HCT116 (cell line): ENCODE data around the gene MDH1. TPM values are rescaled to one million over a fixed set of nuclear protein-coding genes. Genes with fewer than 3 reads are reported as not detected.

Experiments
- ATAC-seq: fragments of 200-7000 bp; cut with Tn5 transposase; 2 replicates; pipeline ENCODE4 v1.9.1; 2020; ENCODE audit warnings: mild to moderate bottlenecking, moderate library complexity
- BruUV-seq: library from RNA; stranded (reverse); fragments of 400-500 nt; replicated peaks from 2 replicates; lab custom pipeline; 2021; lab: Mats Ljungman, UMichigan
- CTCF ChIA-PET: fragments of 300-600 bp; sonication (Branson Sonifier 250); formaldehyde crosslinking; loops from one replicate; lab custom pipeline; 2021; ENCODE audit warnings: antibody characterized with exemption; lab: Charles Lee
- POLR2A ChIA-PET: fragments of 300-600, 350-600 bp; sonication (Branson Sonifier 250); formaldehyde crosslinking; loops from one replicate; lab custom pipeline; 2021; ENCODE audit warnings: antibody characterized with exemption; lab: Charles Lee
- RAD21 ChIA-PET, 2 experiments: fragments of 300-600 bp; sonication (Branson Sonifier 250); formaldehyde crosslinking; loops; one replicate each; lab custom pipeline; 2023; ENCODE audit warnings: low total read pairs in 2 of 2; ENCODE audit not compliant: uncharacterized antibody in 2 of 2, unreplicated experiment in 2 of 2, low non-redundant PET in 1 of 2; lab: Charles Lee
- DNase-seq: peaks from one replicate; pipeline ENCODE4 v3.0.0-alpha.2; 2010; ENCODE audit warnings: low read depth, low spot score
- H2AFZ ChIP-seq: fragments of 200-600 bp; shearing (Covaris generic), sonication (generic); 2 replicates; pipeline ENCODE4 v1.6.1; 2017; ENCODE audit warnings: low read depth, mixed run types, mixed read lengths, antibody characterized with exemption, low read length; ENCODE audit not compliant: poor library complexity, severe bottlenecking
- H3K27ac ChIP-seq: 2 replicates; pipeline ENCODE4 v1.5.1; 2012; ENCODE audit warnings: low read depth, low read length
- H3K27me3 ChIP-seq: fragments of 200-600 bp; sonication (generic); 2 replicates; pipeline ENCODE4 v1.6.1; 2016; ENCODE audit warnings: mixed run types, low read length, mixed read lengths; ENCODE audit not compliant: insufficient read depth
- H3K36me3 ChIP-seq, 2 experiments: fragments of 200-500 bp in 1 of 2; fragments of 200-600 bp in 1 of 2; sonication (Bioruptor generic) in 1 of 2; sonication (generic) in 1 of 2; 2 replicates each; pipeline versions ENCODE4 v1.5.1 to v1.6.1; 2014 to 2016; ENCODE audit warnings: low read length in 2 of 2, inconsistent platforms in 1 of 2, mixed read lengths in 1 of 2, mixed run types in 1 of 2; ENCODE audit not compliant: insufficient read depth in 2 of 2, control insufficient read depth in 1 of 2
- H3K4me1 ChIP-seq, 2 experiments: fragments of 200-600 bp in 1 of 2; sonication (generic) in 1 of 2; 2 replicates each; pipeline versions ENCODE4 v1.5.1 to v1.6.1; 2012 to 2017; ENCODE audit warnings: low read length in 2 of 2, inconsistent platforms in 1 of 2, mild to moderate bottlenecking in 1 of 2, mixed read lengths in 1 of 2, mixed run types in 1 of 2, moderate library complexity in 1 of 2; ENCODE audit not compliant: insufficient read depth in 2 of 2, control insufficient read depth in 1 of 2
- H3K4me2 ChIP-seq: fragments of 200-600 bp; sonication (generic); 2 replicates; pipeline ENCODE4 v1.6.1; 2017; ENCODE audit warnings: mixed run types, low read length, mixed read lengths
- H3K4me3 ChIP-seq, 2 experiments: fragments of 200-600 bp in 1 of 2; sonication (generic) in 1 of 2; replicated peaks in 1 of 2; 2 replicates each; pipeline ENCODE4 v1.5.1; 2011 to 2016; ENCODE audit warnings: low read length in 2 of 2, control low read depth in 1 of 2, low read depth in 1 of 2, mild to moderate bottlenecking in 1 of 2, mixed read lengths in 1 of 2, mixed run types in 1 of 2
- H3K79me2 ChIP-seq: fragments of 200-600 bp; sonication (generic); 2 replicates; pipeline ENCODE4 v1.6.1; 2017; ENCODE audit warnings: mild to moderate bottlenecking, mixed run types, low read length, moderate library complexity, mixed read lengths; ENCODE audit not compliant: insufficient read depth
- H3K9ac ChIP-seq: fragments of 200-600 bp; sonication (generic); 2 replicates; pipeline ENCODE4 v1.6.1; 2016; ENCODE audit warnings: low read length, mixed read lengths
- H3K9me2 ChIP-seq: fragments of 200-600 bp; sonication (generic), shearing (Covaris generic); 2 replicates; pipeline ENCODE4 v1.6.1; 2017; ENCODE audit warnings: mixed run types, mild to moderate bottlenecking, moderate library complexity; ENCODE audit not compliant: insufficient read depth
- H3K9me3 ChIP-seq, 2 experiments: fragments of 200-500 bp in 1 of 2; fragments of 200-600 bp in 1 of 2; sonication (Bioruptor generic) in 1 of 2; sonication (generic) in 1 of 2; 2 replicates each; pipeline ENCODE4 v1.6.1; 2014 to 2017; ENCODE audit warnings: low read length in 2 of 2, mixed read lengths in 2 of 2, inconsistent platforms in 1 of 2, low read depth in 1 of 2, mild to moderate bottlenecking in 1 of 2, mixed run types in 1 of 2, moderate library complexity in 1 of 2; ENCODE audit not compliant: control insufficient read depth in 1 of 2, insufficient read depth in 1 of 2
- H4K20me1 ChIP-seq: fragments of 200-600 bp; sonication (generic), shearing (Covaris generic); 2 replicates; pipeline ENCODE4 v1.6.1; 2017; ENCODE audit warnings: mixed run types, mild to moderate bottlenecking, moderate library complexity; ENCODE audit not compliant: insufficient read depth
- CBX3 ChIP-seq: IDR thresholded peaks from 2 replicates; pipeline ENCODE4 v1.6.1; 2012; ENCODE audit warnings: low read depth
- CTCF ChIP-seq, 3 experiments: fragments of 200-600 bp in 1 of 3; sonication (generic) in 1 of 3; IDR thresholded peaks in 2 of 3; conservative IDR thresholded peaks in 1 of 3; 2 replicates each; pipeline ENCODE4 v1.5.1; 2012 to 2017; ENCODE audit warnings: low read depth in 2 of 3, low read length in 2 of 3, antibody characterized with exemption in 1 of 3, borderline replicate concordance in 1 of 3, control low read depth in 1 of 3, mild to moderate bottlenecking in 1 of 3, mixed read lengths in 1 of 3, mixed run types in 1 of 3, moderate library complexity in 1 of 3; ENCODE audit not compliant: insufficient read depth in 1 of 3
- JUND ChIP-seq: IDR thresholded peaks from 2 replicates; pipeline ENCODE4 v1.6.1; 2012
- POLR2AphosphoS5 ChIP-seq: IDR thresholded peaks from 2 replicates; pipeline ENCODE4 v1.6.1; 2011; ENCODE audit warnings: mild to moderate bottlenecking, low read depth, low read length, moderate library complexity
- SIN3A ChIP-seq: IDR thresholded peaks from 2 replicates; pipeline ENCODE4 v1.6.1; 2012; ENCODE audit warnings: low read depth
- YY1 ChIP-seq: IDR thresholded peaks from 2 replicates; pipeline ENCODE4 v1.6.1; 2011; ENCODE audit warnings: low read length, low read depth, moderate library complexity, mild to moderate bottlenecking; ENCODE audit not compliant: insufficient replicate concordance; ENCODE audit errors: extremely low read depth
- ZBTB33 ChIP-seq: IDR thresholded peaks from 2 replicates; pipeline ENCODE4 v1.6.1; 2011; ENCODE audit warnings: mild to moderate bottlenecking, low read length, moderate library complexity; ENCODE audit not compliant: insufficient replicate concordance; ENCODE audit errors: extremely low read depth
- intact Hi-C: fragments of 100-400 bp; cut with micrococcal nuclease; formaldehyde crosslinking; loops from 2 replicates; pipeline ENCODE4 v1.10.0; 2022
- total RNA-seq: library from RNA; stranded (reverse); gene quantifications from one replicate; pipeline ENCODE4 v1.2.1, GENCODE V29; 2021; ENCODE audit not compliant: unreplicated experiment
- TF ChIP-seq, protein P1 (sequence below): IDR thresholded peaks from 2 replicates; pipeline ENCODE4 v1.6.1; 2012; ENCODE audit warnings: low read depth

The MDH1 gene
- total RNA-seq, 1 experiment from 2014 or later, result 192 TPM

DNA sequence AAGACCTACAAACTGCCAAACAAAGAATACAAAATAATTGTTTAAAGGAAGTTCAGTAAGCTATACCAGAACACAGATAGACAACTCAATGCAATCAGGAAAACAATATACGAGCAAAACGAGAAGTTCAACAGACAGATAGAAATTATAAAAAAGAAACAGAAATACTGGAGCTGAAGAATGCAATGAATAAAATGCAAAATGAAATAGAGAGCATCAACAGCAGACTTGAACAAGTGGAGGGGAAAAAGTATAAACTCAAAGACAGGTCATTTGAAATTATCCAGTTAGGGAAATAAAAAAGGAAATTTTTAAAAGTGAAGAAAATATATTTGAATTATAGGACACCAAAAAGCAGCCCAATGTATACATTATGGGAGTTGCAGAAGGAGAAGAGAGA is 43.6 kb downstream of the MDH1 start:
- TF ChIP-seq ZBTB33 (no peak), POLR2AphosphoS5 (no peak), CTCF (IDR thresholded peaks at IDR 0.05 in 2 of 3, conservative IDR thresholded peaks at IDR 0.05 in 1 of 3; ENCODE audit: borderline replicate concordance in 1 of 3, insufficient read depth in 1 of 3, low read depth in 2 of 3, low read length in 2 of 3) (no peak), CBX3 (0 out of 2 replicates have a peak, but pooled peaks have one; percentile 15)
- CTCF ChIA-PET, result no interaction called here

DNA sequence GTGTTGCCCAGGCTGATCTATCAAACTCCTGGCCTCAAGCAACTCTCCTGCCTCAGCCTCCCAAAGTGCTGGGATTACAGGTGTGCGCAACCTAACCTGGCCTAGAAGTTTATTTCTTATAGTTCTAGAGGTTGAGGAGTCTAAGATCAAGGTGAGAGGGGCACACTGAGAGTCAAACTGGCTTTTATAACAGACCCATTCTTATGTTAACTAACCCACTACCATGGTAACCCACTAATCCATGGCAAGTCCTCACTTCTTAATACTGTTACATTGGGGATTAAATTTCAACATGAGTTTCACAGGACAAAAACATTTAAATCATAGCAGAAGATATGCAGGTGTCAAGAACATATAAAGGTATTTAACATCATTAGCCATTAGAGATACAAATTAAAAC is 50.6 kb downstream of the MDH1 start:
- H3K4me1 ChIP-seq, result no peaks in the 10 kb centered on the region
- H3K27ac ChIP-seq, result no peak overlapping the region
- POLR2A ChIA-PET, result no interaction called here
- H3K9me2 ChIP-seq, result no peaks in the 10 kb centered on the region
- no peak overlapping the region for H2AFZ ChIP-seq
- H3K9ac ChIP-seq, result no peak overlapping the region
- intact Hi-C loops, result no loop called here
- DNase-seq (no peak), ATAC-seq (no peak)
- no TSS peak for BruUV-seq
- CTCF ChIA-PET, result no interaction called here
- RAD21 ChIA-PET, result no interaction called here
- H3K36me3 ChIP-seq, result no peaks in the 10 kb centered on the region
- H4K20me1 ChIP-seq, result no peaks in the 10 kb centered on the region
- H3K9me3 ChIP-seq, result peaks cover 0 to 4% of the 10 kb centered on the region in 2 experiments; a peak in 1 of 4 replicates
- H3K4me2 ChIP-seq, result no peak overlapping the region
- no peaks in the 10 kb centered on the region for H3K27me3 ChIP-seq
- H3K79me2 ChIP-seq, result no peaks in the 10 kb centered on the region
- no peak overlapping the region for H3K4me3 ChIP-seq
- TF ChIP-seq JUND (no peak), SIN3A (no peak), CTCF (IDR thresholded peaks at IDR 0.05 in 2 of 3, conservative IDR thresholded peaks at IDR 0.05 in 1 of 3; ENCODE audit: borderline replicate concordance in 1 of 3, insufficient read depth in 1 of 3, low read depth in 2 of 3, low read length in 2 of 3) (no peak), YY1 (no peak)
- TF ChIP-seq, protein P1, sequence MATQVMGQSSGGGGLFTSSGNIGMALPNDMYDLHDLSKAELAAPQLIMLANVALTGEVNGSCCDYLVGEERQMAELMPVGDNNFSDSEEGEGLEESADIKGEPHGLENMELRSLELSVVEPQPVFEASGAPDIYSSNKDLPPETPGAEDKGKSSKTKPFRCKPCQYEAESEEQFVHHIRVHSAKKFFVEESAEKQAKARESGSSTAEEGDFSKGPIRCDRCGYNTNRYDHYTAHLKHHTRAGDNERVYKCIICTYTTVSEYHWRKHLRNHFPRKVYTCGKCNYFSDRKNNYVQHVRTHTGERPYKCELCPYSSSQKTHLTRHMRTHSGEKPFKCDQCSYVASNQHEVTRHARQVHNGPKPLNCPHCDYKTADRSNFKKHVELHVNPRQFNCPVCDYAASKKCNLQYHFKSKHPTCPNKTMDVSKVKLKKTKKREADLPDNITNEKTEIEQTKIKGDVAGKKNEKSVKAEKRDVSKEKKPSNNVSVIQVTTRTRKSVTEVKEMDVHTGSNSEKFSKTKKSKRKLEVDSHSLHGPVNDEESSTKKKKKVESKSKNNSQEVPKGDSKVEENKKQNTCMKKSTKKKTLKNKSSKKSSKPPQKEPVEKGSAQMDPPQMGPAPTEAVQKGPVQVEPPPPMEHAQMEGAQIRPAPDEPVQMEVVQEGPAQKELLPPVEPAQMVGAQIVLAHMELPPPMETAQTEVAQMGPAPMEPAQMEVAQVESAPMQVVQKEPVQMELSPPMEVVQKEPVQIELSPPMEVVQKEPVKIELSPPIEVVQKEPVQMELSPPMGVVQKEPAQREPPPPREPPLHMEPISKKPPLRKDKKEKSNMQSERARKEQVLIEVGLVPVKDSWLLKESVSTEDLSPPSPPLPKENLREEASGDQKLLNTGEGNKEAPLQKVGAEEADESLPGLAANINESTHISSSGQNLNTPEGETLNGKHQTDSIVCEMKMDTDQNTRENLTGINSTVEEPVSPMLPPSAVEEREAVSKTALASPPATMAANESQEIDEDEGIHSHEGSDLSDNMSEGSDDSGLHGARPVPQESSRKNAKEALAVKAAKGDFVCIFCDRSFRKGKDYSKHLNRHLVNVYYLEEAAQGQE, result no peak

More for the DNA sequence above, 43.6 kb downstream of the MDH1 start:
- Histone ChIP-seq H3K27ac (no peak overlapping the region), H2AFZ (no peak overlapping the region), H3K4me2 (no peak overlapping the region), H3K4me3 (no peak overlapping the region), H3K9me3 (peaks cover 0 to 4% of the 10 kb centered on the region in 2 experiments; a peak in 1 of 4 replicates), H3K27me3 (no peaks in the 10 kb centered on the region), H3K9me2 (no peaks in the 10 kb centered on the region), H4K20me1 (no peaks in the 10 kb centered on the region), H3K4me1 (no peaks in the 10 kb centered on the region), H3K9ac (no peak overlapping the region), H3K79me2 (no peaks in the 10 kb centered on the region), H3K36me3 (no peaks in the 10 kb centered on the region)
- ChIA-PET RAD21 (no interaction called here), POLR2A (no interaction called here)
- no peak for ATAC-seq
- no TSS peak for BruUV-seq
- DNase-seq, result no peak
- intact Hi-C loops, result no loop called here
